Measurements from ENCODE around the gene TAP1. TPM values are rescaled to one million over a fixed set of nuclear protein-coding genes. Genes with fewer than 3 reads are reported as not detected.

The TAP1 gene
- total and polyA plus RNA-seq, 2 donors (not counting 3 experiments of a cell fraction or from before 2014, with no cell fraction given) = 15.6 to 25.9 TPM

GRCh38 chr6:32852018-32852843, 1.3 kb downstream of the TAP1 start:
- H4K20me1 ChIP-seq (replicated peaks; ENCODE audit: control insufficient read depth, extremely low read depth, insufficient read depth, low read length) = no peaks in the 10 kb centered on the region
- no peaks in the 10 kb centered on the region for H3K79me2 ChIP-seq (ENCODE audit: control insufficient read depth, insufficient read depth, low read length)
- no peaks in the 10 kb centered on the region for H3K9me3 ChIP-seq (replicated peaks; ENCODE audit: control insufficient read depth, insufficient read depth, low read length)
- CTCF ChIA-PET = interaction anchor here (1.3 to 8.1 kb wide), 10 partner anchors 8 to 466 kb away, joined by 3 to 274 read pairs (median 19); partner anchors contain the start of genes PSMB8, TAP2 and ZBTB22
- intact Hi-C loops (cut with micrococcal nuclease) (no loop called here), dilution Hi-C loops (cut with MboI; ENCODE audit: extremely low pct_ligation_motif_present, low sequenced_read_pairs) (no loop called here)
- peak overlapping the region; percentile 75 for H3K4me2 ChIP-seq (ENCODE audit: insufficient read depth, low read length)
- H3K4me3 ChIP-seq (replicated peaks in 1 of 3; ENCODE audit: insufficient read depth in 1 of 3, low read depth in 1 of 3, low read length in 3 of 3) = peak overlapping the region; percentile 63 to 83 (median 75)
- FAIRE-seq = no peak
- no peaks in the 10 kb centered on the region for H3K9me1 ChIP-seq (replicated peaks; ENCODE audit: control insufficient read depth, extremely low read depth, insufficient read depth, low read length)
- H3K36me3 ChIP-seq (ENCODE audit: control insufficient read depth in 2 of 2, extremely low read depth in 1 of 2, insufficient read depth in 2 of 2, low read length in 2 of 2) = no peaks in the 10 kb centered on the region
- H3K27ac ChIP-seq (ENCODE audit: insufficient read depth, low read depth, low read length) = no peak overlapping the region
- H3K9ac ChIP-seq (replicated peaks; ENCODE audit: extremely low read depth, insufficient read depth, low read length) = peak overlapping the region; percentile 50
- no peak for DNase-seq (ENCODE audit: low read depth, low spot score)
- BruUV-seq (replicated peaks) = no TSS peak
- POLR2A ChIA-PET = interaction anchor here (2.2 kb wide), 1 partner anchor 14 kb away, joined by 12 read pairs; the partner anchor contains the start of gene TAP2
- peaks cover 0 to 15% of the 10 kb centered on the region in 2 experiments for H3K27me3 ChIP-seq (ENCODE audit: control insufficient read depth in 2 of 2, insufficient read depth in 2 of 2, low read length in 2 of 2)
- TF ChIP-seq MAX (IDR thresholded peaks at IDR 0.05; ENCODE audit: insufficient read depth, insufficient read length) (no peak), POLR2A (IDR thresholded peaks at IDR 0.05; ENCODE audit: low read depth, low read length) (no peak), MYC (IDR thresholded peaks at IDR 0.05; ENCODE audit: low read depth, low read length) (no peak), JUN (IDR thresholded peaks at IDR 0.05; ENCODE audit: borderline replicate concordance, insufficient read depth, insufficient read length, low read depth) (no peak), GATA2 (IDR thresholded peaks at IDR 0.05; ENCODE audit: insufficient read depth, insufficient read length, low read depth, low read length) (no peak), CTCF (IDR thresholded peaks at IDR 0.05; ENCODE audit: extremely low read depth in 1 of 2, insufficient read depth in 1 of 2, low read depth in 1 of 2, low read length in 2 of 2) (no peak), EZH2 (IDR thresholded peaks at IDR 0.05; ENCODE audit: borderline replicate concordance, low read depth, low read length, severe bottlenecking) (no peak), POLR2AphosphoS5 (IDR thresholded peaks at IDR 0.05; ENCODE audit: insufficient read depth, low read depth, low read length) (no peak), FOS (IDR thresholded peaks at IDR 0.05; ENCODE audit: borderline replicate concordance, insufficient read depth, low read length) (no peak)
- peak overlapping the region; percentile 61 for H2AFZ ChIP-seq (ENCODE audit: low read depth, low read length)
- peaks cover 13% of the 10 kb centered on the region for H3K4me1 ChIP-seq (ENCODE audit: control insufficient read depth, extremely low read depth, insufficient read depth, low read length)
